ENCODE measurements around the gene ARHGEF39.

The ARHGEF39 gene

DNA sequence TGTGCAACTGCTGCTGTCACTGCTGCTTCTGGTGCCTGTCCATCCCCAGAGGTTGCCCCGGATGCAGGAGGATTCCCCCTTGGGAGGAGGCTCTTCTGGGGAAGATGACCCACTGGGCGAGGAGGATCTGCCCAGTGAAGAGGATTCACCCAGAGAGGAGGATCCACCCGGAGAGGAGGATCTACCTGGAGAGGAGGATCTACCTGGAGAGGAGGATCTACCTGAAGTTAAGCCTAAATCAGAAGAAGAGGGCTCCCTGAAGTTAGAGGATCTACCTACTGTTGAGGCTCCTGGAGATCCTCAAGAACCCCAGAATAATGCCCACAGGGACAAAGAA is 9.0 kb upstream of the ARHGEF39 start:
- no peaks in the 10 kb centered on the region for H3F3A ChIP-seq (ENCODE audit: insufficient read depth, low read length)
- H3K27me3 ChIP-seq (replicated peaks; ENCODE audit: insufficient read depth, low read length): peaks cover 15% of the 10 kb centered on the region; the same call in 1 of the 2 replicates
- no peak overlapping the region for H2AFZ ChIP-seq (ENCODE audit: low read length)
- no peak overlapping the region for H3K9ac ChIP-seq (ENCODE audit: low read length)
- TF ChIP-seq, protein P1, sequence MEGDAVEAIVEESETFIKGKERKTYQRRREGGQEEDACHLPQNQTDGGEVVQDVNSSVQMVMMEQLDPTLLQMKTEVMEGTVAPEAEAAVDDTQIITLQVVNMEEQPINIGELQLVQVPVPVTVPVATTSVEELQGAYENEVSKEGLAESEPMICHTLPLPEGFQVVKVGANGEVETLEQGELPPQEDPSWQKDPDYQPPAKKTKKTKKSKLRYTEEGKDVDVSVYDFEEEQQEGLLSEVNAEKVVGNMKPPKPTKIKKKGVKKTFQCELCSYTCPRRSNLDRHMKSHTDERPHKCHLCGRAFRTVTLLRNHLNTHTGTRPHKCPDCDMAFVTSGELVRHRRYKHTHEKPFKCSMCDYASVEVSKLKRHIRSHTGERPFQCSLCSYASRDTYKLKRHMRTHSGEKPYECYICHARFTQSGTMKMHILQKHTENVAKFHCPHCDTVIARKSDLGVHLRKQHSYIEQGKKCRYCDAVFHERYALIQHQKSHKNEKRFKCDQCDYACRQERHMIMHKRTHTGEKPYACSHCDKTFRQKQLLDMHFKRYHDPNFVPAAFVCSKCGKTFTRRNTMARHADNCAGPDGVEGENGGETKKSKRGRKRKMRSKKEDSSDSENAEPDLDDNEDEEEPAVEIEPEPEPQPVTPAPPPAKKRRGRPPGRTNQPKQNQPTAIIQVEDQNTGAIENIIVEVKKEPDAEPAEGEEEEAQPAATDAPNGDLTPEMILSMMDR (IDR thresholded peaks at IDR 0.05; ENCODE audit: low read length): no peak
- TF ChIP-seq EZH2 (optimal IDR thresholded peaks at IDR 0.05; ENCODE audit: low read depth, low read length): no peak
- TF ChIP-seq EZH2phosphoT487 (IDR thresholded peaks at IDR 0.05; ENCODE audit: low read length): no peak
- H3K4me1 ChIP-seq (ENCODE audit: low read length): no peaks in the 10 kb centered on the region
- H3K79me2 ChIP-seq (ENCODE audit: low read length): no peaks in the 10 kb centered on the region
- H3K36me3 ChIP-seq (replicated peaks; ENCODE audit: insufficient read depth, low read length): no peaks in the 10 kb centered on the region
- DNase-seq: no peak
- H3K4me3 ChIP-seq (ENCODE audit: low read length): no peak overlapping the region
- H3K9me3 ChIP-seq (replicated peaks; ENCODE audit: insufficient read depth, low read length): no peaks in the 10 kb centered on the region
- H3K9me2 ChIP-seq (replicated peaks; ENCODE audit: insufficient read depth, low read length): no peaks in the 10 kb centered on the region
- H3K4me2 ChIP-seq (ENCODE audit: low read depth, low read length): no peak overlapping the region
- no peaks in the 10 kb centered on the region for H4K20me1 ChIP-seq (ENCODE audit: insufficient read depth, low read length)
- no peak overlapping the region for H3K27ac ChIP-seq (ENCODE audit: low read length)

GRCh38 chr9:35673132-35674024 is 8.4 kb upstream of the ARHGEF39 start, which contains the start of gene CA9:
TSS of gene CA9 (plus strand) at chr9:35673928. CDS start at chr9:35673960, 32 bp downstream.
- Histone ChIP-seq H3K9me3 (replicated peaks; ENCODE audit: insufficient read depth, low read length) (no peaks in the 10 kb centered on the region), H3K27me3 (replicated peaks; ENCODE audit: insufficient read depth, low read length) (peaks cover 15% of the 10 kb centered on the region; the same call in 1 of the 2 replicates), H3K4me2 (ENCODE audit: low read depth, low read length) (no peak within 1 kb of the TSS), H3K9ac (ENCODE audit: low read length) (no peak within 1 kb of the TSS), H2AFZ (ENCODE audit: low read length) (no peak within 1 kb of the TSS), H3K36me3 (replicated peaks; ENCODE audit: insufficient read depth, low read length) (no peaks in the 10 kb centered on the region), H3K9me2 (replicated peaks; ENCODE audit: insufficient read depth, low read length) (no peaks in the 10 kb centered on the region), H3F3A (ENCODE audit: insufficient read depth, low read length) (no peaks in the 10 kb centered on the region), H3K4me3 (ENCODE audit: low read length) (no peak within 1 kb of the TSS), H4K20me1 (ENCODE audit: insufficient read depth, low read length) (no peaks in the 10 kb centered on the region), H3K27ac (ENCODE audit: low read length) (no peak within 1 kb of the TSS), H3K79me2 (ENCODE audit: low read length) (no peaks in the 10 kb centered on the region), H3K4me1 (ENCODE audit: low read length) (no peaks in the 10 kb centered on the region)
- no peak for DNase-seq
- TF ChIP-seq EZH2phosphoT487 (IDR thresholded peaks at IDR 0.05; ENCODE audit: low read length) (no peak), EZH2 (optimal IDR thresholded peaks at IDR 0.05; ENCODE audit: low read depth, low read length) (no peak)
- TF ChIP-seq, protein P1 (IDR thresholded peaks at IDR 0.05; ENCODE audit: low read length): no peak

- Histone ChIP-seq H3F3A (ENCODE audit: insufficient read depth, low read length) (peaks cover 5% of the 10 kb centered on the region; the same call in 1 of the 2 replicates), H3K4me2 (ENCODE audit: low read depth, low read length) (no peak overlapping the region)
- no peak for DNase-seq
These were observed 4.5 kb upstream of the ARHGEF39 start for GRCh38 chr9:35669331-35670145.

More at GRCh38 chr9:35669331-35670145, 4.5 kb upstream of the ARHGEF39 start:
- no peaks in the 10 kb centered on the region for H3K9me3 ChIP-seq (replicated peaks; ENCODE audit: insufficient read depth, low read length)
- no peak overlapping the region for H3K27ac ChIP-seq (ENCODE audit: low read length)
- H4K20me1 ChIP-seq (ENCODE audit: insufficient read depth, low read length): no peaks in the 10 kb centered on the region
- no peaks in the 10 kb centered on the region for H3K36me3 ChIP-seq (replicated peaks; ENCODE audit: insufficient read depth, low read length)
- H3K27me3 ChIP-seq (replicated peaks; ENCODE audit: insufficient read depth, low read length): peaks cover 4% of the 10 kb centered on the region; the same call in 1 of the 2 replicates
- H3K4me1 ChIP-seq (ENCODE audit: low read length): peaks cover 1% of the 10 kb centered on the region; the same call in 1 of the 2 replicates
- TF ChIP-seq EZH2phosphoT487 (IDR thresholded peaks at IDR 0.05; ENCODE audit: low read length): no peak
- TF ChIP-seq, protein P1 (IDR thresholded peaks at IDR 0.05; ENCODE audit: low read length): no peak
- no peak for TF ChIP-seq EZH2 (optimal IDR thresholded peaks at IDR 0.05; ENCODE audit: low read depth, low read length)
- no peak overlapping the region for H2AFZ ChIP-seq (ENCODE audit: low read length)
- H3K9ac ChIP-seq (ENCODE audit: low read length): no peak overlapping the region
- H3K79me2 ChIP-seq (ENCODE audit: low read length): no peaks in the 10 kb centered on the region
- H3K9me2 ChIP-seq (replicated peaks; ENCODE audit: insufficient read depth, low read length): no peaks in the 10 kb centered on the region
- no peak overlapping the region for H3K4me3 ChIP-seq (ENCODE audit: low read length)

Data from MM.1S (cell line).